CD14-positive monocyte (primary cell): ENCODE measurements around the gene MUC5AC. TPM values are rescaled to one million over a fixed set of nuclear protein-coding genes. Genes with fewer than 3 reads are reported as not detected.

Experiments used
- DNase-seq, 3 donors: peaks; one replicate each; pipeline ENCODE4 v3.0.0-alpha.2; 2011 to 2022
- H2AFZ ChIP-seq: 2 replicates; pipeline ENCODE4 v1.6.0; 2012; ENCODE audit warnings: mild to moderate bottlenecking, low read depth, low read length, inconsistent platforms; ENCODE audit not compliant: insufficient read depth, poor library complexity, severe bottlenecking
- H3K27ac ChIP-seq, 2 donors: 1 replicate in 1 of 2; 2 replicates in 1 of 2; pipeline ENCODE4 v1.5.1; 2012 to 2013; ENCODE audit warnings: low read length in 2 of 2, control low read depth in 1 of 2, inconsistent platforms in 1 of 2, low read depth in 1 of 2, mild to moderate bottlenecking in 1 of 2
- H3K27me3 ChIP-seq, 2 donors: one replicate each; pipeline versions ENCODE4 v1.6.0 to v1.6.1; 2011 to 2013; ENCODE audit warnings: low read length in 2 of 2; ENCODE audit not compliant: control insufficient read depth in 2 of 2, insufficient read depth in 2 of 2
- H3K36me3 ChIP-seq, 2 donors: replicated peaks in 1 of 2; 1 replicate in 1 of 2; 2 replicates in 1 of 2; pipeline versions ENCODE4 v1.5.1 to v1.6.1; 2012 to 2013; ENCODE audit warnings: low read length in 2 of 2, control low read depth in 1 of 2, inconsistent platforms in 1 of 2, mild to moderate bottlenecking in 1 of 2; ENCODE audit not compliant: insufficient read depth in 2 of 2, control insufficient read depth in 1 of 2
- H3K4me1 ChIP-seq, 2 donors: 1 replicate in 1 of 2; 2 replicates in 1 of 2; pipeline versions ENCODE4 v1.5.1 to v1.6.1; 2012 to 2013; ENCODE audit warnings: low read length in 2 of 2, control low read depth in 1 of 2, inconsistent platforms in 1 of 2, mild to moderate bottlenecking in 1 of 2, moderate library complexity in 1 of 2; ENCODE audit not compliant: insufficient read depth in 2 of 2, control insufficient read depth in 1 of 2
- H3K4me2 ChIP-seq: replicated peaks from 2 replicates; pipeline ENCODE3; 2012; ENCODE audit warnings: low read length, moderate library complexity, mild to moderate bottlenecking; ENCODE audit not compliant: poor library complexity, severe bottlenecking; ENCODE audit errors: extremely low read depth
- H3K4me3 ChIP-seq, 3 experiments: fragments of 200-600 bp in 1 of 3; sonication (generic) in 1 of 3; replicated peaks in 1 of 3; 1 replicate in 2 of 3; 2 replicates in 1 of 3; pipeline ENCODE4 v1.5.1; 2011 to 2013; ENCODE audit warnings: low read length in 3 of 3, mild to moderate bottlenecking in 3 of 3, control low read depth in 2 of 3, low read depth in 2 of 3, inconsistent platforms in 1 of 3, moderate library complexity in 1 of 3
- H3K79me2 ChIP-seq: 2 replicates; pipeline ENCODE4 v1.6.0; 2012; ENCODE audit warnings: mild to moderate bottlenecking, control low read depth, inconsistent platforms, low read length, moderate library complexity; ENCODE audit not compliant: insufficient read depth
- H3K9ac ChIP-seq: 2 replicates; pipeline ENCODE4 v1.6.0; 2017; ENCODE audit warnings: low read length, mild to moderate bottlenecking; ENCODE audit not compliant: insufficient read depth, poor library complexity, severe bottlenecking
- H3K9me3 ChIP-seq, 2 donors: replicated peaks in 1 of 2; 1 replicate in 1 of 2; 2 replicates in 1 of 2; pipeline versions ENCODE4 v1.5.1 to v1.6.1; 2012 to 2013; ENCODE audit warnings: low read length in 2 of 2, control low read depth in 1 of 2; ENCODE audit not compliant: control insufficient read depth in 1 of 2, insufficient read depth in 1 of 2
- H4K20me1 ChIP-seq: 2 replicates; pipeline ENCODE4 v1.6.0; 2012; ENCODE audit warnings: mild to moderate bottlenecking, low read length, control low read depth, moderate library complexity; ENCODE audit not compliant: insufficient read depth
- H3K27ac Mint-ChIP-seq, 7 donors: one replicate each; pipeline ENCODE4 v1.8.0; 2020; ENCODE audit warnings: mild to moderate bottlenecking in 7 of 7, mixed read lengths in 7 of 7, moderate library complexity in 6 of 7, inconsistent platforms in 2 of 7
- H3K27me3 Mint-ChIP-seq, 3 donors: one replicate each; pipeline ENCODE4 v1.8.0; 2021 to 2022; ENCODE audit warnings: low read depth in 3 of 3, mild to moderate bottlenecking in 3 of 3, mixed read lengths in 3 of 3, moderate library complexity in 3 of 3, inconsistent platforms in 1 of 3
- H3K36me3 Mint-ChIP-seq, 2 donors: one replicate each; pipeline ENCODE4 v1.8.0; 2020; ENCODE audit warnings: mixed read lengths in 2 of 2, inconsistent platforms in 1 of 2, mild to moderate bottlenecking in 1 of 2
- H3K4me1 Mint-ChIP-seq: one replicate; pipeline ENCODE4 v1.8.0; 2020; ENCODE audit warnings: mild to moderate bottlenecking, mixed read lengths
- H3K4me3 Mint-ChIP-seq, 2 donors: one replicate each; pipeline ENCODE4 v1.8.0; 2020; ENCODE audit warnings: mild to moderate bottlenecking in 2 of 2, mixed read lengths in 2 of 2, moderate library complexity in 1 of 2
- H3K9me3 Mint-ChIP-seq, 7 donors: one replicate each; pipeline ENCODE4 v1.8.0; 2020 to 2022; ENCODE audit warnings: mixed read lengths in 7 of 7, mild to moderate bottlenecking in 6 of 7, moderate library complexity in 6 of 7, inconsistent platforms in 2 of 7
- CTCF ChIP-seq: fragments of 200-600 bp; IDR thresholded peaks from one replicate; pipeline ENCODE4 v1.8.0; 2022; ENCODE audit warnings: antibody characterized with exemption, mild to moderate bottlenecking
- WGBS: methylation state at CpG from one replicate; pipeline ENCODE4 v1.1.5; 2013; ENCODE audit warnings: missing lambda C conversion rate; ENCODE audit not compliant: insufficient coverage; 5-methylcytosine and 5-hydroxymethylcytosine counted together
- intact Hi-C, 2 donors: fragments of 100-400 bp; cut with micrococcal nuclease; formaldehyde crosslinking; loops; one replicate each; pipeline versions ENCODE4 v1.15.0 to v1.15.1; 2023
- polyA plus RNA-seq, 3 donors: library from polyadenylated mRNA; depleted of rRNA in 1 of 3; unstranded in 2 of 3; stranded (reverse) in 1 of 3; fragments of 300-500 nt in 2 of 3; fragments of >200 nt in 1 of 3; fragmentation: Illumina TruSeq in 2 of 3; gene quantifications; 1 replicate in 2 of 3; 2 replicates in 1 of 3; pipeline ENCODE4 v1.2.3, GENCODE V29; 2012 to 2021

The MUC5AC gene
- polyA plus RNA-seq, 3 donors = not detected

GRCh38 chr11:1204381-1205101 lies 46.8 kb downstream of the MUC5AC start:
- H3K9me3 ChIP-seq = peaks cover 0 to 8% of the 10 kb centered on the region in 2 donors
- TF ChIP-seq CTCF = no peak
- no peaks in the 10 kb centered on the region for H3K36me3 ChIP-seq
- intact Hi-C loops = loop anchor here in 1 of 2 donors (5.0 kb wide), 1 partner anchor 368 kb away; the partner anchor contains the start of gene DUSP8
- H3K4me1 ChIP-seq = no peaks in the 10 kb centered on the region
- no peak overlapping the region for H3K9ac ChIP-seq
- H2AFZ ChIP-seq = no peak overlapping the region
- no peaks in the 10 kb centered on the region for H4K20me1 ChIP-seq
- H3K4me2 ChIP-seq = no peak overlapping the region
- 91% methylated on average over 21 of the region's 22 CpGs for WGBS
- Mint-ChIP-seq H3K9me3 (peaks cover 0 to 4% (median 2%) of the 10 kb centered on the region in 7 donors), H3K4me1 (no peaks in the 10 kb centered on the region), H3K36me3 (no peaks in the 10 kb centered on the region), H3K27me3 (peaks cover 1 to 8% (median 4%) of the 10 kb centered on the region in 3 donors), H3K27ac (no peak overlapping the region), H3K4me3 (no peak overlapping the region)
- no peak overlapping the region for H3K4me3 ChIP-seq
- H3K27ac ChIP-seq = no peak overlapping the region
- H3K27me3 ChIP-seq = no peaks in the 10 kb centered on the region
- H3K79me2 ChIP-seq = no peaks in the 10 kb centered on the region
- no peak for DNase-seq

GRCh38 chr11:1205121-1205986 lies 47.6 kb downstream of the MUC5AC start:
- WGBS = 81% methylated on average over 32 of the region's 35 CpGs
- Histone ChIP-seq H3K4me1 (no peaks in the 10 kb centered on the region), H3K4me2 (no peak overlapping the region), H2AFZ (no peak overlapping the region), H3K4me3 (no peak overlapping the region), H3K36me3 (no peaks in the 10 kb centered on the region), H3K9ac (no peak overlapping the region), H3K9me3 (peaks cover 0 to 16% of the 10 kb centered on the region in 2 donors), H3K27ac (no peak overlapping the region), H3K79me2 (no peaks in the 10 kb centered on the region), H3K27me3 (no peaks in the 10 kb centered on the region), H4K20me1 (no peaks in the 10 kb centered on the region)
- intact Hi-C loops = no loop called here
- Mint-ChIP-seq H3K4me3 (no peak overlapping the region), H3K27ac (peak overlapping the region in 1 of 7 donors; percentile 72), H3K36me3 (no peaks in the 10 kb centered on the region), H3K27me3 (peaks cover 0 to 8% (median 4%) of the 10 kb centered on the region in 3 donors), H3K9me3 (peaks cover under 1 to 9% (median 6%) of the 10 kb centered on the region in 7 donors), H3K4me1 (no peaks in the 10 kb centered on the region)
- TF ChIP-seq CTCF = no peak
- no peak for DNase-seq
